Measurements from ENCODE around the gene POLA2.
"Not testable (repeated sequence)": the region's sequence is repeated elsewhere in the genome, so short reads cannot be mapped to it uniquely, and the experiment has no call there.

The POLA2 gene

GRCh38 chr11:65330544-65330943, 68.8 kb downstream of the POLA2 start:
- DNase-seq (ENCODE audit: low read depth) = no peak

DNA sequence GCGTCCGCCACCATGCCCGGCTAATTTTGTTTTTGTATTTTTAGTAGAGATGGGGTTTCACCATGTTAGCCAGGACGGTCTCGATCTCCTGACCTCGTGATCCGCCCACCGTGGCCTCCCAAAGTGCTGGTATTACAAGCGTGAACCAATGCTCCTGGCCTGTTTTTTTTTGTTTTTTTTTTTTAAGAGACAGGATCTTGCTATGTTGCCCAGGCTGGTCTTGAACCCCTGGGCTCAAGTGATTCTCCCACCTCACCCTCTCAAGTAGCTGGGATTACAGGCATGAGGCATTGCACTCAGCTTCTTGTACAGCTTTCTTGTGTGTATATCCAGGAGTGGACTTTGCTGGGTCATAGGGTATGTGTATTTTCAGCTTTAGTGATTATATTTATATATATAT, 70.8 kb downstream of the POLA2 start:
- DNase-seq (ENCODE audit: low read depth) = not testable (repeated sequence)

GRCh38 chr11:65334696-65335295, 73.0 kb downstream of the POLA2 start:
- DNase-seq (ENCODE audit: low read depth) = no peak

DNA sequence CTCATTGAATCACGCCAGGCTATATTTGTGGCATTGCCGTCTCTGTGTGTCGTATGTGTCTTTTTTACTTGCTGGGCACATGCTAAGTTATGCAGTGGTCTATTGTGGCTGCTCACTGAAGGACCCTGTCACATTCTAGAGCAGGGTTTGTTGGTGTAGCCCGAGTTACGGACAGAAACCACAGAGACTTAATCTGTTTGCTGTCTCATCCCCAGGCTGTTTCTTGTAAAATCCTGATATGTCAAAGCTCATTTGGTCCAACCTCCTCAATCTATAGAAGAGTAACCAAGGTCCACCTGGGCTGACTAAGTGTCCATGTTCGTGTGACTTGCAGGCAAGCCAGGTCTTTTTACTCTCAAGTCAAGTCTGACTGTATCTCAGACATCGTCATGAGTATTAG, 76.9 kb downstream of the POLA2 start:
- no peak for DNase-seq (ENCODE audit: low read depth)

DNA sequence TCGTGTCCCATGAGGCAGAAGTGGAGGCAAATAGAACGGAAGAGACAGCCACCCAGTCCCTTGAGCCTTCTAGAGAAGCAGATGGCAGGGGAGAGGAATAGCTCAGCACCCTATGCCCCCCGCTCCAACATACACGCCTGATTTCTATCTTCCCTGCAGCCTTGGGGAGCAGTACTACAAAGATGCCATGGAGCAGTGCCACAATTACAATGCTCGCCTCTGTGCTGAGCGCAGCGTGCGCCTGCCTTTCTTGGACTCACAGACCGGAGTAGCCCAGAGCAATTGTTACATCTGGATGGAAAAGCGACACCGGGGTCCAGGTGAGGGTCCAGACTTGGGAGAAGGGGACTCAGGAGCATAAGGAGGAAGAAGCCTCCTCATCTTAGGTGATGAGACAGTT, 78.5 kb downstream of the POLA2 start:
- no peak for DNase-seq (ENCODE audit: low read depth)

GRCh38 chr11:65341856-65342255, 80.1 kb downstream of the POLA2 start:
- DNase-seq (ENCODE audit: low read depth) = no peak

All from fibroblast of the conjunctiva (primary cell).